GM19438 (cell line): Measurements from ENCODE around the gene PEF1.

ENCODE experiments used
- ATAC-seq: cut with Tn5 transposase; IDR thresholded peaks from one replicate; pipeline ENCODE4 v1.9.1; 2021; ENCODE audit warnings: low read depth; ENCODE audit not compliant: unreplicated experiment

The PEF1 gene

GRCh38 chr1:31617916-31618746 lies 26.5 kb downstream of the PEF1 start:
- ATAC-seq, result no peak

GRCh38 chr1:31617218-31617915 lies 27.3 kb downstream of the PEF1 start, which contains the start of gene HCRTR1:
TSS of gene HCRTR1 (plus strand) at chr1:31617689. CDS start at chr1:31619193, 1,504 bp downstream.
- ATAC-seq, result no peak

- ATAC-seq, result no peak
Measured at GRCh38 chr1:31615939-31616338, 28.7 kb downstream of the PEF1 start.

GRCh38 chr1:31615414-31615813 lies 29.3 kb downstream of the PEF1 start:
- ATAC-seq, result no peak

- ATAC-seq, result no peak
Measured at GRCh38 chr1:31614414-31615005, 30.2 kb downstream of the PEF1 start.

- no peak for ATAC-seq
Measured at GRCh38 chr1:31609514-31610118, 35.1 kb downstream of the PEF1 start.

- ATAC-seq, result no peak
Measured at GRCh38 chr1:31607360-31607759, 37.3 kb downstream of the PEF1 start.

- peak; percentile 68 for ATAC-seq
Measured at GRCh38 chr1:31605908-31606427, 38.7 kb downstream of the PEF1 start.

GRCh38 chr1:31602081-31602480 lies 42.6 kb downstream of the PEF1 start:
- no peak for ATAC-seq

GRCh38 chr1:31600641-31601040 lies 44.0 kb downstream of the PEF1 start:
- ATAC-seq, result no peak

- no peak for ATAC-seq
Measured at GRCh38 chr1:31598980-31599379, 45.7 kb downstream of the PEF1 start.

- ATAC-seq, result no peak
Measured at GRCh38 chr1:31596737-31597097, 48.0 kb downstream of the PEF1 start.

GRCh38 chr1:31595836-31596736 lies 48.6 kb downstream of the PEF1 start:
- no peak for ATAC-seq

- ATAC-seq, result no peak
Measured at GRCh38 chr1:31593770-31594632, 50.7 kb downstream of the PEF1 start.

GRCh38 chr1:31593136-31593665 lies 51.5 kb downstream of the PEF1 start:
- no peak for ATAC-seq

GRCh38 chr1:31592132-31592531 lies 52.5 kb downstream of the PEF1 start:
- no peak for ATAC-seq

GRCh38 chr1:31591425-31592093 lies 53.1 kb downstream of the PEF1 start:
- no peak for ATAC-seq
